Right ventricle myocardium superior (tissue), 1 donor: ENCODE data around the gene PDS5A. TPM values are rescaled to one million over a fixed set of nuclear protein-coding genes. Genes with fewer than 3 reads are reported as not detected.
"Not testable (repeated sequence)": the region's sequence is repeated elsewhere in the genome, so short reads cannot be mapped to it uniquely, and the experiment has no call there.

Experiments used
- ATAC-seq: fragments of 200-7000 bp; cut with Tn5 transposase; one replicate; pipeline ENCODE4 v1.9.1; 2020; ENCODE audit warnings: mild to moderate bottlenecking; ENCODE audit not compliant: poor library complexity
- DNase-seq: peaks from one replicate; pipeline ENCODE4 v3.0.0-alpha.2; 2020
- intact Hi-C: fragments of 100-400 bp; cut with DNase I; formaldehyde crosslinking; loops from one replicate; pipeline ENCODE4 v1.11.2; 2022
- total RNA-seq: library from RNA; stranded (reverse); fragmentation: NEBNext Ultra II Directional; extraction: Animal tissue kit (Norgen Biotek cat#: 25700); gene quantifications from one replicate; pipeline ENCODE4 v1.2.1, GENCODE V29; 2021
- donor health status: DM: no; HTN: yes; CAD: no; lungs with severe emphysema.

PDS5A gene
- total RNA-seq, 1 donor from 2014 or later = 31.1 TPM

DNA sequence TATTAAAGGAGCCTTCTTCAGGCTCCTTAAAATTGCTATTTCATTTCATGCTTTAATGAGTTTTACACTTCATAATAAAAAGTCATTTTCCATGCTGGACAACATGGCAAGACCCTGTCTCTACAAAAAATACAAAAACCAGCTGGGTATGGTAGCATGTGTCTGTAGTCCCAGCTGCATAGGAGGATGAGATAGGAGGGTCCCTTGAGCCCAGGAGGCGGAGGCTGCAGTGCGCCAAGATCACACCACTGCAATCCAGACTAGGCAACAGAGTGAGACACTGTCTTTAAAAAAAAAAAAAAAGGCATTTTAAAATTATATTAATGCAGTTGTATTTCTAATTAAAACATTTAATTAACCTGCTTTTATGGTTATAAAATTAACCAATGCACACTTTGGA, 49.2 kb downstream of the PDS5A start:
- DNase-seq (no peak), ATAC-seq (no peak)
- intact Hi-C loops = no loop called here

DNA sequence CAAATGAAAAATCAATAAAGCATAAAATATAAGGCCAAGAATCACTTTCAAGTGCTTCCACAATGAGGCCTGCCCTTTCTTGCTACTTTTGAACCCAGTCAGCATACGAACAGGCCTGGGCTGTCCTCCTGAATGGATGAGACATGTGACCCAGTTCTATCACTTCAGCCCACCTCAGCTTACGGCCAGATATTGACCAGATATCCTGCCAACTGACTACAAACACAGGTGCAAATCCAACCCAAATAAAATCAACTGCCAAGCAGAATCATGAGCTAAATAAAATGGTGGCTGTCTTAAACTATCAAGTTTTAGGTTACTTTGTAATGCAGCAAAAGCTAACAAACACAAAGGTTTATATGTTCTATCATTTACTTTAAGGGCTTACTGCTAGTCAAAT, 53.7 kb downstream of the PDS5A start:
- no peak for DNase-seq
- intact Hi-C loops = no loop called here
- no peak for ATAC-seq

DNA sequence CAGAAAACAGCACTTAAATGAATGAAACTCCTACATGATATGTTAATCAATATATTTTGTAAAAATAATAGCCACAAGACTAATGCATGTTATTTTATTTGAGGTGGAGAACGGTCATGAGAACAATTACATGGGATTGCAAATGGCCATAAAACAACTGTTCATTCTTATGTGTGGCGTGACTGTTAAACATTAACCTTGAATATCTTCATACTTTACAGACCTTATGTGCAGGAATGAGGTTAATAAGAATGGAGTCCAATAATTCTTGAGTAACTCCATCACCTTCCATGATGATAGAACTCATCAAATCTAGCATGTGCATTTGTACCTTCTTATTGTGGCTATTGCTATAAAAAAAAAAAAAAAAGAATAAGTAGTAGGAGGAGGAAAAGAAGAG, 55.3 kb downstream of the PDS5A start:
- no peak for ATAC-seq
- intact Hi-C loops = no loop called here
- DNase-seq = no peak

DNA sequence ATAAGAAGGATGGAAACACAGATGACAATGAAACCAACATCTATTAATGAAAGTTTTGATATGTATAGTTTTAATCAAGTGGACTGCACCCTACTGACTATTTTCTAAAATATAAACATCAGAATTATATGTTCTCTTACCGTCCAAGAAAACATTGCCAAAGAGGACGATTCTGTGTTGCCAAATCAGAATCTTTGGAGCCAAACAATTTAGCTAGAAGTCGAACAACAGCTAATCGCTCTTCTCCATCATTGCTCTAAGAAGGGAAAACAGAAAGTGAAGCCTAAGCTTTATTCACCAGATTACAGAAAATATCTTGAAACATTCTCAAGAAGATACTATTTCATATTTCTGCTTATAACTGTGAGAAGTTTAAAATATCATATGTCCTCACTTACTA, 64.2 kb downstream of the PDS5A start:
- no peak for ATAC-seq

DNA sequence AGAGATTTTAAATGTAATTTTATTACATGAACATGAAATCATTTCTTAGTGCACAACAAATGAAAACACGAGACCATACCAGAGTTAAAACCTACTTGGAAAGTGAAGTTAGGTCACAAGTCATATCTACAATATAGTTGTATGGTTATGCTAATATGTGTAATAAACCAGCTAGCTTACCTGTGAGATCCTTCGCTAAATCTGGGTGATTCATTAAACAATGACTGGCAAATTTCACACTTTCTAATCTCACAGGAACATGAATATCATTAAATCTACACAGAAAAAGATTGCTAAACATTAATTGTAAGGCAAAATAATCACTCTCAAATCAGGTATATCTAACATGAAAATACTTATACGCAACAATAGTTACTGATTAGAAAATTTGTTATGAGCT, 67.6 kb downstream of the PDS5A start:
- no peak for ATAC-seq
- intact Hi-C loops = no loop called here
- no peak for DNase-seq

More for the DNA sequence above, 64.2 kb downstream of the PDS5A start:
- DNase-seq = no peak
- intact Hi-C loops = no loop called here

DNA sequence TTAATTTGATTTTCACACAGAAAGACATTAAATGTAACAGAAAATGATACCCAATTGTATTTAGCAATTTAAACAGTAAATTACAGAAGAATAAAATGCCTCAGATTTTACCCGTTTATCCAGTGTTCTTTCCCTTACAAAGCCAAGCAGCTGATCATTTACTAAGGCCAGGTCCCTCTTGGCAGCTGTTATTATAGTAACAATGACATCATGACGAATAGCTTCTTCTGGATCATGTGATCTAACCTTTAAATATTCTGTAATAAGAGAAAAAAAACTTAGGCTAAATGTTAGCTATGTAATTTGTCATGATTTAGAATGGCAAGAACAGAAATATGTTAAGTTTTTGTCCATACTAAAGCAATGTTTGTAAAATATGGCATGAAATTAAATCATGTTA, 69.4 kb downstream of the PDS5A start:
- no peak for DNase-seq
- no peak for ATAC-seq
- intact Hi-C loops = loop anchor here (10.0 kb wide), 1 partner anchor 67 kb away; the partner anchor contains the start of gene PDS5A

DNA sequence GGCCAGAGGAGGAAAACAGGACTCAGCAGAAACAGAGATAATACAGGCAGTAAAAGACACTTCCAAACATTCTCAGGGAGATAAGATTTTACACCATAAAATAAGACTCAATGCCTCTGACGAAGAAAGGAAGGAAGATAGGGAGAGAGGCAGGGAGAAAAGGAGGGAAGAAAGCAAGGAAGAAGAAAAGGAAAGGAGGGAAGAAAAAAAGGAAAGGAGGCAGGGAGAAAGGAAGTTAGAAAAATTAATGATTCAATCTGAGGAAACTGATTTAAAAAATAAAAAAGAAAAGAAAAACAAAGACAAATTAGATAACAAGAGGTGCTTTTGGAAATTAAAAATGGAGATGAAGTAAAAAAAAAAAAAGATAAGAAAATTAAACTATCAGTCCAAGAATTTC, 72.1 kb downstream of the PDS5A start:
- ATAC-seq = no peak
- intact Hi-C loops = loop anchor here (10.0 kb wide), 1 partner anchor 69 kb away; the partner anchor contains the start of gene PDS5A
- DNase-seq = no peak

DNA sequence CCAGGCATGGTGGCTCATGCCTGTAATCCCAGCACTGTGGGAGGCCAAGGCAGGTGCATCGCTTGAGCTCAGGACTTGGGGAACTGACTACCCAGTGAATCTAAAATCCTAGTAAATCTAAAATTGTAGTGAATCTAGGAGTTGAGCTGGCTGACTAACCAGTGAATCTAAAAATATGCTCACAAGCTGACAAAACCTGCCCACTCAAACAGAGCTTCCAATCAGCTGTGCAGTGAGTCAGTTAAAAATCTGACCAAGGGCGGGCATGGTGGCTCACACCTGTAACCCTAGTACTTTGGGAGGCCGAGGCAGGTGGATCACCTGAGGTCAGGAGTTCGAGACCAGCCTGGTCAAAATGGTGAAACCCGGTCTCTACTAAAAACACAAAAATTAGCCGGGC, 72.7 kb downstream of the PDS5A start:
- DNase-seq, ATAC-seq: not testable (repeated sequence)
- intact Hi-C loops = loop anchor here (10.0 kb wide), 1 partner anchor 70 kb away; the partner anchor contains the start of gene PDS5A

DNA sequence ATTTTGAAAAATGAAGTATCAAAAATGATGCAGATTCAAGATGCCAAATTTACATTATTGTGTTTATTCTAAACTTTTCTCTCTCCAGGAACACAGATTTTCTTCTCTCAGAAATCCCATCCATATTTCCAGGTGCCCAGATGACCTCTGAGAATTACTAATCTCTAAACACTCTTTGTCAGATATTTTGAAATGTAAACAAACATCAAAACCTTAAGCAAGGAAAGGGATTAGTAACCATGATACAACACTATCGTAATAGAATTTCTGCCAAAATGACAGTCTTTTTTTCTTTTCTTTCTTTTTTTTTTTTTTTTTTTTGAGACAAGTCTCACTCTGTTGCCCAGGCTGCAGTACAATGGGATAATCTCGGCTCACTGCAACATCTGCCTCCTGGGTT, 76.7 kb downstream of the PDS5A start:
- intact Hi-C loops = loop anchor here (10.0 kb wide), 1 partner anchor 74 kb away; the partner anchor contains the start of gene PDS5A
- no peak for DNase-seq
- ATAC-seq = no peak

DNA sequence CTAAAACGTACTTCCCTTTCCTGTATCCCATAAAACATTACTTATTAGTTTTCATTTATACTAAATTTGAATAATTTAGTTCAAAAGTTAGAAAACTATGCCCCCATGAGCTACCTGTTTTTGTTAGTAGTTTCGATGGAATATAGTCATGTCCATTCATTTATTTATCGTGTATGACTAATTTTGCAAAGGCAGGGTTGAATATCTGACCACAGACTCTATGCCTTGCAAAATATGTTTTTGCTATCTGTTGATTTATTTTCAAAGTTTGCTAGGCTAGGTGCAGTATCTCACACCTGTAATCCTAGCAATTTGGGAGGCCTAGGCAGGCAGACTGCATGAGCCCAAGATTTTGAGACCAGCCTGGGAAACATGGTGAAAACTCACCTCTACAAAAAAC, 78.4 kb downstream of the PDS5A start:
- intact Hi-C loops = no loop called here
- ATAC-seq (no peak), DNase-seq (no peak)

DNA sequence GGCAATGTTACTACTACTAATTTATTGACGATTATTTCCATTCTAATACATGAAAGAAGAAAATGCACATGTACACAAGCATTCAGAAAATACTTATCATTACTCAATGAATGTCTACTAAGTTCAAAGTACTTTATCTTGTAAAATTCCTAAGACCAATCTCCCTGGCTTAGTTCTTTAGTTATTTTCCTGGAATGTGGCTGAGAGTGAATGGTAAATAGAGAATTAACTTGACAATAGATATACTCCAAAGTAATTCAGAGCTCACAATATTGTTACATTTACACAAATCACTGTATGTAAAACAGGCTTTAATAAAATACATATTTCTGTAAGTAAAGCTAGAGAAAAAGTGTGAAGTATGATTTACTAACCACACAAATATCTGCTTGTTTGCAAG, 79.7 kb downstream of the PDS5A start:
- intact Hi-C loops = no loop called here
- ATAC-seq (no peak), DNase-seq (no peak)

DNA sequence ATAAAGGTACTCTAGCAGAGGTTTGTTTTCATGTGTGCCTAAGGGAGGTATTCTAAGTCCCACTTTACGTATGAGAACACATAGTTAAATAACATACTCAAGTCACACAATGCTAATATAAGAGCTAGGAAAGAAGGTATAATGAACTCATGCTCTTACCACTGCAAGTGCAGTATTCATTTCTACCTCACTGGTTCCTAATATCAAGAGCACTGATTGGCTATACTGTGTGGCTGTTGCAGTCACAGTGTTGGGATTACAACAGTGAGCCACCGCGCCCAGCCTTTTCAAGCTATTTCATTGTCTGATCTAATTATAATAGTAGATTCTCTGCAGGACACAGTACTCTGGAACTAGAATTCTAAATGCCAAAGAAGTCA, 84.0 kb downstream of the PDS5A start:
- intact Hi-C loops = no loop called here
- DNase-seq (no peak), ATAC-seq (no peak)

DNA sequence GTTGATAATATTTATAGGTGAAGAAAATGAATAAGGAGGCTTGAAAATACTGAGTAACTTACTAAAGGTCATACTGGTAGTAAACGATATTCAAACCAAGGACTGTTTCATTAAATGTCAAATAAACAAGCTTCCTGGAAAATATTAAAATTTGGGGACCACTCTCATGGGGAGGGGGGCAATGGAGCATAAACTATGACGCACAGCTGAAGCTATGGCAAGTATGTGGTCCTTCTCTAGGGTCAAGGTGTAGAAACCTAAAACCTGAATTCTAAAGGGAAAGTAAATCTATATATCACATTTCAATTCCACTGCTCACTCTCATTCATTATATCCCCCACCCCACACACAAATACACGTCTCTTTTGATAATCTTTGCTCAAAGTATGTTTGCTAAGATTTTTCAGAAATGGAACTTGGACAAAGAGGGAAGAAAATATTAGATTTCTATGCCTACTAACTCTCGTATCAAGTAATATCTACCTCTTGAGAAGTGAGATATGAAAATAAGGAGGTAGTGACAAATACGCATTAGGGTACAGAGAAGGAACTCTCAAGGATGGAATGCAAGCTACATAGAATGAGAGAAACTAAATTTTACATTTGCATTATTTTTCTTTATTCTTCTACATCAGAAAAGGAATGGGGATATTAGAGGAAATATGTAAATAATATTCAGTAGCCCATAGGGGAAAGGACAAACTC, 84.6 kb downstream of the PDS5A start:
- ATAC-seq (no peak), DNase-seq (no peak)
- intact Hi-C loops = no loop called here

DNA sequence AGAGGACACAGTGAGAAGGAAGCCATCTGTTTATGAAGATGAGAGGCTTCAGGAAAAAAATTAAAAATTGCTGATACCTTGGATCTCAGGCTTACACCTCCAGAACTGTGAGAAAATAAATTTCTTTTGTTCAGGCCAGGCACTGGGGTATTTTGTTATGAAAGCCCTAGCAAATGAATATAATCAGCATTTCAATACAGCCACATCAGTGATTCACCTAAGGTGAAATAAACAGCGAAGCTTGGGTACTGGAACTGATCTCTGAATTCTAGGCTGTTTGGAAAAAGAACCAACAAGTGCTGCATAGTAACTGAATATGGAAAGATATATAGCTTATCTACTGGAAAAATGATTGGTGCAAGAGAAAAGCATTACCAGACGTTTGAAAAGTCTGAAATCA, 88.5 kb downstream of the PDS5A start:
- DNase-seq = no peak
- intact Hi-C loops = no loop called here
- ATAC-seq = no peak

DNA sequence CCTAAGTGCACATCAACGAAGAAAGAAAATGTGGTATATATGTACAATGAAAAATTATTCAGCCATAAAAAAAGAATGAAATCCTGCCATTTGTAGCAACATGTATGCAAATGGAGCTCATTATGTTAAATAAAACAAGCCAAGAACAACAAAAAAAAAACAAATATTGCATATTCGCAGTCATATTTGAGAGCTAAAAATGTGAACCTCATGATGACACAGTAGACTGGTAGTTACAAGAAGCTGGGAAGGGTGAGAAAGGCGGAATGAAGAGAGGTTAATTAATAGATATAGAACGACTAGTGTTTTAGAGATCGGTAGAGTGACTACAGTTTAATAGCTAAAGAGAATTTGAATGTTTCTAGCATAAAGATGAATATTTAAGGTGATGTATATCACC, 89.2 kb downstream of the PDS5A start:
- DNase-seq = no peak
- intact Hi-C loops = no loop called here
- ATAC-seq = no peak

DNA sequence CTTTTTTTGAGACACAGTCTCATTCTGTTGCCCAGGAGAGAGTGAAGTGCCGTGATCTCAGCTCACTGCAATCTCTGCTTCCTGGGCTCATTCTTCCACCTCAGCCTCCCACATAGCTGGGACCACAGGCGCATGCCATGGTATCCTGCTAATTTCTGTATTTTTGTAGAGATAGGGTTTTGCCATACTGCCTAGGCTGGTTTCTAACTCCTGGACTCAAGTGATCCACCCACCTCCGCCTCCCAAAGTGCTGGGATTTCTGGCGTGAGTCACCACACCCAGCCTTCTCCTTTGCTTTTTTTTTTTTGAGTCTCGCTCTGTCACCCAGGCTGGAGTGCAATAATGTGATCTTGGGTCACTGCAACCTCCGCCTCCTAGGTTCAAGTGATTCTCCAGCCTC, 94.1 kb downstream of the PDS5A start:
- no peak for DNase-seq
- ATAC-seq = no peak
- intact Hi-C loops = no loop called here

DNA sequence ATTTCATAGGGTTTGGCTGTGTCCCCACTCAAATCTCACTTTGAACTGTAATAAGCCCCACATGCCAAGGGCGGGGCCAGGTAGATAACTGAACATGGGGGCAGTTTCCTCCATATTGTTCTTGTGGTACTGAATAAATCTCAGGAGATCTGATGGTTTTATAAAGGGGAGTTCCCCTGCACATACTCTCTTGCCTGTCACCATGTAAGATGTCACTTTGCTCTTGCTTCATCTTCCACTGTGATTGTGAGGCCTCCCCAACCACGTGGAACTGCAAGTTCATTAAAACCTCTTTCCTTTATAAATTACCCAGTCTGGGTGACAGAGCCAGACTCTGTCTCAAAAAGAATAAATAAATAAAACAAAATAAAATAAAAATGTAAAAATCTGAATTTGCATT, 95.9 kb downstream of the PDS5A start:
- intact Hi-C loops = no loop called here
- ATAC-seq (no peak), DNase-seq (no peak)

DNA sequence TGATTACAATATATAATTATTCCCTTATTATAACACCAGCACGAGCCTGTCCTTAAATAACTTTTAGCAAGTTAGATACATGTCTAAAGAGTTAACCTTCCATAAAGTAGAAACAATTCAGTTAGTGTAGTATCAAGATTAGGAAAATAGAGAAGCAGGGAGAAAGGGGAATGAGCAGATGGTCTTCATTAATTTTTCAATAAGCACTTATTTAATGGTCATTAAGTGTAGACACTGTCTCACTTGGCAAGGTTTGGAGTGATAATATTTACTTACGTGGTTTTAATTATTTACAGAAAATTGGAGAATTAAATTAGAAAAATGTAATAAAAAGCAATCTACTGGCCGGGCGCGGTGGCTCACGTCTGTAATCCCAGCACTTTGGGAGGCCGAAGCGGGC, 99.7 kb downstream of the PDS5A start:
- no peak for DNase-seq
- ATAC-seq = no peak
- intact Hi-C loops = no loop called here

DNA sequence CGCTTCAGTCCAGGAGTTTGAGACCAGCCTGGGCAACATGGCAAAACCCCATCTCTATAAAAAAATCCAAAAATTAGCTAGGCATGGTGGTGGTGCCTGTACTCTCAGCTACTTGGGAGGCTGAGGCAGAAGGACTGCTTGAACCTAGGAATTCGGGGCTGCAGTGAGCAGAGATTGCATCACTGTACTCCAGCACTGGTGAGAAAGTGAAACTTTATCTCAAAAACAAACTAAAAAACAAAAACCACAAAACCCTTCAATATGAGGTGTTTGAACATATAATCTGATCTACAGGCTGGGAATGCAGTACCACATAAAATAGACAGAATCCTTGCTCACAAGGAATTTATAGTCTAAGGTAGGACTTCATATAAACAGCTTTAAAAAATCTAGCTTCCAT, 103.9 kb downstream of the PDS5A start:
- intact Hi-C loops = no loop called here
- DNase-seq (no peak), ATAC-seq (no peak)

DNA sequence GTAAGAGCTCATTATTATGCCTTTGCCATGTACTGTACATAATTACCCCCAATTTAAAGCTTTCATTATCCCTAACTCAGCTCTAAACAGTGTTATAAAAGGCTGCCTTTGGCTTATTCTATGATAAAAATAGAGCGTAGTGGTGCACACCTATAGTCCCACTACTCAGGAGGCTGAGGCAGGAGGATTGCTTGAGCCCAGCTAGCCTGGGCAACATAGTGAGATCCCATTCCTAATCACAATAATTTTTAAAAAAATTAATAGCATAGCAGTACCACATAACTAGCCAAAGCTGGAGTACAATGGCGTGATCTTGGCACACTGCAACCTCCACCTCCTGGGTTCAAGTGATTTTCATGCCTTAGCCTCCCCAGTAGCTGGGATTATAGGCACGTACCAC, 112.4 kb downstream of the PDS5A start:
- DNase-seq (no peak), ATAC-seq (no peak)
- intact Hi-C loops = no loop called here

DNA sequence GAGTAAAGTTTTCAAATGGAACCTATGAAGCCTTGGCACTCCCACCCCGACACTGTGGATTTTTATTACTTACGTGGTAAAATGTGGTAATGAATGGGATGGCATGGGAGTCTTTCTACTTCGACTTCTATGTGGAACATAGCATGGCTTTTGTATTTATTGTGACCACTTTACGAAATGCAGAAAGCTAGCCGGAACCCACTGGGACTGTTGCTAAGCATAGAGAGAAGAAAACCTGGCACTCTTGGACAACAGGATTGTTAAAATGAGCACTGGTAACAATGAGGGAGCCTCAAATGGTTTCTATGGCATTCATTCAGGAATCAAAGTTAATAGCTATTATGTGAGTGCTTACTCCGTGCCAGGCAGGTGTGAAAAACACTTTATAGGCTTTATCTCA, 113.3 kb downstream of the PDS5A start:
- intact Hi-C loops = no loop called here
- ATAC-seq = no peak
- DNase-seq = no peak
